ENCODE measurements around the gene LIN7A.

Gene LIN7A

DNA sequence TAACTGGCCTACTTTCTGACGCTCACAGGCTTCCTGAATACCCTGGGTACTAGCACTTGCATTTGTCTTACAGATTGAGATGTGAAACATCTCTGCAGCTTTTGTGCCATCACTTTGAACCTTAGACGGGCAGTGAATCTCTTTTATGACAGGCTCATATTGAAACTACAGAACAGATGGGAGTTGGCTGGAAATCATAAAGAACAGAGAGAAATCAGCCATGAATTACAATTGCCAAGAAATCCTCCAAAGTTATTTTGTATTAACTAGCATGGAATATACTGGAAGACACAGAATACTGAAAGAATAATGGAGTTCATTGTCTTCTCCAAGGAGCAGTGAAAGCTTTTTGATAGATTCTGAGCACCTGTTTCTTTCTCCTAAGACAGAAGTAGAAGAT, 188.3 kb downstream of the LIN7A start:
- DNase-seq (ENCODE audit: low read depth), result no peak

DNA sequence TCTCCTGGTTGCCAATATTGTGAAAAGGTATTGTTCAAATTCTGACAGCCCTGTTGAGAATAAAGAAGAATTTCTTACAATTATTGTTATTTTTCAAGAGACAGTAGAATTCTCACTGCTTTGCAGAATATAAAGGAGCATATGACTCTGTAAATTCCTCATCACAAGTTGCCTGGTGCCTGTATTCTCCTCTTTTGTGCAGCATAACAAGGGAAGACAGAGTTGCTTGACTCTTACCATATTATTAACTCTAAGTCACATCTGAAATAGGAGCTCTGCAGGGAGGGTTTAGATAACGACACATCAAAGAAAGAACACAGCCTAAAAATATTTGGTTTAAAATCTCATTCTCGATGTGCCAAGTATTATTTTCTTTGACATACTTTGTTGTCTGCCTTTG, 189.9 kb downstream of the LIN7A start:
- DNase-seq (ENCODE audit: low read depth), result no peak

DNA sequence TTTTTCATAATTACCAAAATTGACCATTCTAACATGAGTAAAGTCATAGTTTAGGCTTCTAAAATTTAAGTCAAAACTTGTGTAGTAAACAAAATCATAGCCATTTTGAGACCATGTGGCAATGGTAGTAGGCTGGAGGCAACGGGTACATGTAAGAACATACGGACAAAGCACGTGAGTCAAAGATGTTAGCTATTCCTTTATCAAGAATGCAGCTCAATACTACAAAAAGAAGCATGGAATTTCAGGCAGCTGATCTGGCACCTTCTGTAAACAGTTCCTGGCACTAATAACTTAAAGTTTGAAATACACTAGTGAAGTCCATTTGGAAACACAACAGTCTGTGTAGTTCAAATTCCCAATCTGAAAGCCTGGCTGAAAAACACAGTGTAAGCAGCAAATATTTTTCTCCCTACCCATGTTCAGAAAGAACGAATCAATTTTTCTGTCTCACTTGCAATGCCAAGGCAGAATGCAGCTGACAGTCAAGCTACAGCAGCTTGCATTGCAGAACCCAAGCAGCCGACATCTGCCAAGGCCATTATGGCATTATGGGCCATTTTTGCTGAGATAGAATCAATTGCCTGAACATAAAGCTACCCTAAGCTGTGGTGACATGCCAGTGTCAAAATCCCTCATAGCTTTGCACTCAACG, 191.8 kb downstream of the LIN7A start:
- DNase-seq (ENCODE audit: low read depth), result peak; percentile 4
